Keratinocyte (primary cell): ENCODE measurements around the gene ZBTB40. TPM values are rescaled to one million over a fixed set of nuclear protein-coding genes. Genes with fewer than 3 reads are reported as not detected.

ENCODE experiments used
- DNase-seq: peaks from one replicate; pipeline ENCODE4 v3.0.0-alpha.2; 2011; ENCODE audit warnings: low read depth, missing footprints, low spot score
- FAIRE-seq: peaks from 2 replicates; lab custom pipeline; 2011; peaks lifted over from hg19 to GRCh38; lab: Jason Lieb, UNC
- H2AFZ ChIP-seq: 2 replicates; pipeline ENCODE4 v1.6.0; 2012; ENCODE audit warnings: low read length, control low read depth, inconsistent platforms; ENCODE audit not compliant: control insufficient read depth
- H3K27ac ChIP-seq: 2 replicates; pipeline ENCODE4 v1.5.1; 2011; ENCODE audit warnings: low read length; ENCODE audit not compliant: control insufficient read depth, insufficient read depth
- H3K27me3 ChIP-seq: 3 replicates; pipeline ENCODE4 v1.6.0; 2011; ENCODE audit warnings: low read length; ENCODE audit not compliant: control insufficient read depth, insufficient read depth; ENCODE audit errors: extremely low read depth
- H3K36me3 ChIP-seq, 2 experiments: 2 replicates in 1 of 2; 3 replicates in 1 of 2; pipeline ENCODE4 v1.5.1; 2011; ENCODE audit warnings: low read length in 2 of 2, mild to moderate bottlenecking in 1 of 2; ENCODE audit not compliant: control insufficient read depth in 2 of 2, insufficient read depth in 2 of 2; ENCODE audit errors: extremely low read depth in 1 of 2
- H3K4me1 ChIP-seq: 3 replicates; pipeline ENCODE4 v1.5.1; 2011; ENCODE audit warnings: low read length; ENCODE audit not compliant: control insufficient read depth, insufficient read depth; ENCODE audit errors: extremely low read depth
- H3K4me2 ChIP-seq: 3 replicates; pipeline ENCODE4 v1.6.0; 2011; ENCODE audit warnings: low read depth, low read length; ENCODE audit not compliant: control insufficient read depth, insufficient read depth; ENCODE audit errors: extremely low read depth
- H3K4me3 ChIP-seq, 3 experiments: fragments of 200-600 bp in 1 of 3; sonication (generic) in 1 of 3; 2 replicates in 2 of 3; 3 replicates in 1 of 3; pipeline ENCODE4 v1.5.1; 2011 to 2016; ENCODE audit warnings: low read length in 3 of 3, mild to moderate bottlenecking in 3 of 3, control low read depth in 2 of 3, inconsistent platforms in 1 of 3, low read depth in 1 of 3, mixed read lengths in 1 of 3, mixed run types in 1 of 3, moderate library complexity in 1 of 3; ENCODE audit not compliant: control insufficient read depth in 2 of 3, insufficient read depth in 2 of 3; ENCODE audit errors: extremely low read depth in 1 of 3
- H3K79me2 ChIP-seq: 2 replicates; pipeline ENCODE4 v1.6.0; 2012; ENCODE audit warnings: low read length; ENCODE audit not compliant: control insufficient read depth, insufficient read depth
- H3K9ac ChIP-seq: 3 replicates; pipeline ENCODE4 v1.6.0; 2011; ENCODE audit warnings: low read length; ENCODE audit not compliant: control insufficient read depth, insufficient read depth; ENCODE audit errors: extremely low read depth
- H3K9me1 ChIP-seq: 3 replicates; pipeline ENCODE4 v1.6.0; 2011; ENCODE audit warnings: low read length; ENCODE audit not compliant: control insufficient read depth, insufficient read depth; ENCODE audit errors: extremely low read depth
- H3K9me3 ChIP-seq: 2 replicates; pipeline ENCODE4 v1.5.1; 2012; ENCODE audit warnings: low read depth, low read length; ENCODE audit not compliant: control insufficient read depth
- H4K20me1 ChIP-seq: 3 replicates; pipeline ENCODE4 v1.6.0; 2011; ENCODE audit warnings: low read length; ENCODE audit not compliant: control insufficient read depth, insufficient read depth; ENCODE audit errors: extremely low read depth
- CTCF ChIP-seq, 3 experiments: IDR thresholded peaks in 1 of 3; conservative IDR thresholded peaks in 1 of 3; optimal IDR thresholded peaks in 1 of 3; 2 replicates in 2 of 3; 3 replicates in 1 of 3; pipeline versions ENCODE3 to v1.5.1; 2011; ENCODE audit warnings: low read length in 3 of 3, mild to moderate bottlenecking in 3 of 3, moderate library complexity in 2 of 3, control low read depth in 1 of 3, inconsistent platforms in 1 of 3; ENCODE audit not compliant: insufficient read depth in 2 of 3; ENCODE audit errors: extremely low read depth in 1 of 3
- EZH2 ChIP-seq: IDR thresholded peaks from one replicate; pipeline ENCODE4 v1.6.1; 2012; ENCODE audit warnings: inconsistent platforms, mild to moderate bottlenecking, low read length, moderate library complexity
- dilution Hi-C: fragments of 300-500 bp; cut with MboI; formaldehyde crosslinking; loops from one replicate; pipeline ENCODE4 v1.7.0; 2020; ENCODE audit warnings: low sequenced_read_pairs; ENCODE audit not compliant: extremely low pct_ligation_motif_present
- polyA plus RNA-seq, 5 experiments: library from polyadenylated mRNA; depleted of rRNA in 3 of 5; stranded (reverse) in 3 of 5; stranded (forward) in 1 of 5; unstranded in 1 of 5; fragments of >200 nt; gene quantifications; 1 replicate in 1 of 5; 2 replicates in 3 of 5; 3 replicates in 1 of 5; pipeline versions ENCODE4 v1.2.1 to v1.2.3, GENCODE V29; 2011 to 2012; ENCODE audit warnings: missing spikeins in 2 of 5, low read depth in 1 of 5, low replicate concordance in 1 of 5

The ZBTB40 gene
- polyA plus RNA-seq, 1 donor (not counting 4 experiments of a cell fraction or from before 2014, with no cell fraction given): 5.0 TPM

GRCh38 chr1:22415489-22415888, 36.2 kb upstream of the ZBTB40 start:
- Histone ChIP-seq H3K27ac (no peak overlapping the region), H3K9ac (no peak overlapping the region), H3K79me2 (no peaks in the 10 kb centered on the region), H3K9me3 (no peaks in the 10 kb centered on the region), H3K36me3 (no peaks in the 10 kb centered on the region), H3K9me1 (no peaks in the 10 kb centered on the region), H3K4me1 (no peaks in the 10 kb centered on the region), H3K27me3 (peaks cover 3% of the 10 kb centered on the region), H2AFZ (no peak overlapping the region), H3K4me3 (no peak overlapping the region), H3K4me2 (no peak overlapping the region), H4K20me1 (no peaks in the 10 kb centered on the region)
- TF ChIP-seq EZH2 (no peak), CTCF (optimal IDR thresholded peaks at IDR 0.05 in 1 of 3, IDR thresholded peaks at IDR 0.05 in 1 of 3, conservative IDR thresholded peaks at IDR 0.05 in 1 of 3; ENCODE audit: extremely low read depth in 1 of 3, insufficient read depth in 2 of 3, low read length in 3 of 3) (no peak)
- dilution Hi-C loops: no loop called here
- FAIRE-seq: no peak
- no peak for DNase-seq

- Histone ChIP-seq H3K27ac (no peak overlapping the region), H3K79me2 (no peaks in the 10 kb centered on the region), H3K9me1 (no peaks in the 10 kb centered on the region), H2AFZ (no peak overlapping the region), H4K20me1 (no peaks in the 10 kb centered on the region), H3K27me3 (peaks cover 3% of the 10 kb centered on the region), H3K9me3 (no peaks in the 10 kb centered on the region), H3K4me1 (no peaks in the 10 kb centered on the region), H3K9ac (no peak overlapping the region), H3K4me3 (no peak overlapping the region), H3K36me3 (no peaks in the 10 kb centered on the region), H3K4me2 (peak overlapping the region; percentile 27)
- FAIRE-seq (peak; percentile 17), DNase-seq (no peak)
- peak; percentile 95 to 97 (median 95) for TF ChIP-seq CTCF (optimal IDR thresholded peaks at IDR 0.05 in 1 of 3, IDR thresholded peaks at IDR 0.05 in 1 of 3, conservative IDR thresholded peaks at IDR 0.05 in 1 of 3; ENCODE audit: extremely low read depth in 1 of 3, insufficient read depth in 2 of 3, low read length in 3 of 3)
- no peak for TF ChIP-seq EZH2
- dilution Hi-C loops: no loop called here
Measured at GRCh38 chr1:22416555-22417454, 34.8 kb upstream of the ZBTB40 start.
